WI38 (cell line): ENCODE data around the gene METAP2.

Experiments
- H3K4me3 ChIP-seq: 2 replicates; pipeline ENCODE4 v1.5.1; 2011; ENCODE audit warnings: low read depth, mild to moderate bottlenecking, control low read depth, low read length
- CTCF ChIP-seq: IDR thresholded peaks from 2 replicates; pipeline ENCODE4 v1.5.1; 2012; ENCODE audit warnings: low read depth, mild to moderate bottlenecking, control low read depth, low read length

METAP2 gene

GRCh38 chr12:95529693-95530225, 55.8 kb downstream of the METAP2 start:
- H3K4me3 ChIP-seq: no peak overlapping the region
- no peak for TF ChIP-seq CTCF

DNA sequence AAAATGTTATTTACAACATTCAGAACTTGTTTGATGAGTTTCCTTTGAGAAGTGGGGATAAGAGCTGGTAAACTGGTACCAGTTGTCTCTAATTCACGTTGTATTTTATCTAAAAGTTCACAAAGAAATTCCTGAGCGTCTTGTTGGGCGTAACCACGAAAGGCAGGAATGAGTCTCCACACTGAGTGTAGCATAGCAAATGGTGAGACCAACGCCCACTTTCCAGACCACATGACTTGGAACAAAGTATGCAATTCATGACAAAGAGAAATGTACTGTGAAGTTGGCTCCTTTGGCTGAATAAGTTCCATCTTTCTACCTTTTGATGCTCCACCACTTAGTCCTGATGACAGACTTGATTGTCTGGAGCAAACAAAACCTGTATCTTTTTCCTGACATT, 58.9 kb downstream of the METAP2 start:
- TF ChIP-seq CTCF: no peak
- no peak overlapping the region for H3K4me3 ChIP-seq

- no peak overlapping the region for H3K4me3 ChIP-seq
- no peak for TF ChIP-seq CTCF
Measured at GRCh38 chr12:95533985-95534384, 60.0 kb downstream of the METAP2 start.

DNA sequence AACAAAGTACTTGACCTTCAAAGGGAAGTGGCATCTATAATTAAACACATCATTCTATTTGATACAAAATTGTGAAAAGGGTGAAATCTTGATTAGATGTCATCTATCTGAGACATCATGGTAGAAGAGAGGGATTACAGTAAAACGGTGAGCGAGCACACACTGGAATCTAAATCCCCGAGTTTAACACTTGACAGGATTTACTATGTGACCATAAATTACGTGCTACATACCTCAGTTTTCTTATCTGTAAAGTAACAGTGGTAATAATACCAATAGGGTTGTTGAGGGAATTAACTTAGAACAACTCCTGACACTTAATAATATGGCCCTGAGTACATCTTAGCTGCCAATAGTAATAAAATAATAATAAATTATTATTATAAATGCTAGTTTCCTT, 64.1 kb downstream of the METAP2 start:
- no peak for TF ChIP-seq CTCF
- H3K4me3 ChIP-seq: no peak overlapping the region

DNA sequence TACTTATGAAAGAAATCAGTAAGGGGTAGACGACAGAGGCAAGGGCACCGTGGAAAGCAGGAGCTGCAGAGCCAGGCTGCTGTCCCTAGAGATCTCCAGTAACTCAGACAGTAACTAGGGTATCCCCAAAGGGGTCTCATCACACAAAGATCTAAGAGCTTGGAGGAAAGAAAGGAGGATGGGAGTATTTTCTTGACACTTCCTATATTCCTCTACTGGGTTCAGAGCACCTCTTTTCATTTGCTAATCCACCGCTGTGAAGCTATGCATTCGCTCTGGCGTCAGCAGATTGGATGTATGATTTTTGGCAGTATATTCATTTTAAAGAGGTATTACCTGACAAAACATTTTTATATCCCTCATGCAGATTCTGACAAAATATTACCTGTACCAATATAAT, 64.7 kb downstream of the METAP2 start:
- H3K4me3 ChIP-seq: no peak overlapping the region
- TF ChIP-seq CTCF: no peak

DNA sequence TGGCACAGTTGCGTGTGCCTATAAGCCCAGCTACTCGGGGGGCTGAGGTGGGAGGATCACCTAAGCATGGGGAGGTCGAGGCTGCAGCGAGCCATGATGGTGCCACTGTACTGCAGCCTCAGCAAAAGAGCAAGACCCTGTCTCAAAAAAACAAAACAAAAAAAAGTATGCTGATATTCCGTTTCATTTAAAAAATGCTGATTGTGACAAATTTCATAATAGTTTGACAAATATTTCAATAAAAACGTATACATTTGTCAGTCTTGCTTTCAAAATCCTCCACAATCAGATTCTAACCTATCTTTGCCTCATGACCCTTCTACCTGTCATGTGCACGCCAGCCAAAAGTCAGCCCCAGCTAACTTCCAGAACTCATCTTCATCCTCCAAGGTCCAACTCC, 67.5 kb downstream of the METAP2 start:
- H3K4me3 ChIP-seq: no peak overlapping the region
- no peak for TF ChIP-seq CTCF

DNA sequence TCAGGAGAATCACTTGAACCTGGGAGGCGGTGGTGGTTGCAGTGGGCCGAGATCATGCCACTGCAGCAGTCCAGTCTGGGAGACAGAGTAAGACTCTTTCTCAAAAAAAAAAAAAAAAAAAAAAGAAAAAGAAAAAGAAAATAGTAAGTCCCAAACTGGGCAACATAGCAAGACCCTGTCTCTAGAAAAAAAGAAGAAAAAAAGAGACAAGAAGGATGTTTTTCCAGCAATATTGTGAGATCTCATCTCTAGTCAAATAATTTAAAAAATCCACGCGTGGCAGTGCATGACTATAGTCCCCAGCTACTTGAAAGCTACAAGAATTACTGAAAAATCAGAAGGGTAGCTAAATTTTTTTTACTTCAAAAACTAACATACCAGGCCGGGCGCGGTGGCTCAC, 69.4 kb downstream of the METAP2 start:
- TF ChIP-seq CTCF: no peak
- no peak overlapping the region for H3K4me3 ChIP-seq
